Stimulated activated CD8-positive, alpha-beta memory T cell treated with anti-CD3 and anti-CD28 coated beads, Interleukin-2, amount 100 ng/mL, for 1 hour (primary cell): ENCODE measurements around the gene ARHGAP29.

ENCODE experiments used
- DNase-seq, 2 donors: peaks; one replicate each; pipeline ENCODE4 v3.0.0-alpha.2; 2020; ENCODE audit warnings: low read depth in 2 of 2

ARHGAP29 gene

GRCh38 chr1:94237291-94238226 lies at the start of gene ARHGAP29:
Gene ARHGAP29, minus strand, starts transcription at chr1:94237584. Its CDS starts 5,973 bp downstream, at chr1:94231611.
- peak in 1 of 2 donors; percentile 11 for DNase-seq

- DNase-seq: no peak
Measured at GRCh38 chr1:94286864-94287437, 49.6 kb upstream of the ARHGAP29 start.

- no peak for DNase-seq
Measured at GRCh38 chr1:94285031-94285654, 47.8 kb upstream of the ARHGAP29 start.

- DNase-seq: no peak
Measured at GRCh38 chr1:94284476-94284875, 47.1 kb upstream of the ARHGAP29 start.

- DNase-seq: no peak
Measured at GRCh38 chr1:94283462-94283861, 46.1 kb upstream of the ARHGAP29 start.

- no peak for DNase-seq
Measured at GRCh38 chr1:94282143-94282711, 44.8 kb upstream of the ARHGAP29 start.

GRCh38 chr1:94281361-94282142 lies 44.2 kb upstream of the ARHGAP29 start:
- no peak for DNase-seq

GRCh38 chr1:94280541-94280940 lies 43.2 kb upstream of the ARHGAP29 start:
- DNase-seq: no peak

- no peak for DNase-seq
Measured at GRCh38 chr1:94279462-94279861, 42.1 kb upstream of the ARHGAP29 start.

GRCh38 chr1:94279038-94279437 lies 41.7 kb upstream of the ARHGAP29 start:
- DNase-seq: no peak

- DNase-seq: no peak
Measured at GRCh38 chr1:94276988-94277434, 39.6 kb upstream of the ARHGAP29 start.

GRCh38 chr1:94275083-94275482 lies 37.7 kb upstream of the ARHGAP29 start:
- no peak for DNase-seq

- no peak for DNase-seq
Measured at GRCh38 chr1:94274561-94274960, 37.2 kb upstream of the ARHGAP29 start.

GRCh38 chr1:94273111-94273510 lies 35.7 kb upstream of the ARHGAP29 start:
- DNase-seq: no peak

- DNase-seq: no peak
Measured at GRCh38 chr1:94272388-94272787, 35.0 kb upstream of the ARHGAP29 start.

- DNase-seq: no peak
Measured at GRCh38 chr1:94271373-94271772, 34.0 kb upstream of the ARHGAP29 start.

GRCh38 chr1:94270801-94271203 lies 33.4 kb upstream of the ARHGAP29 start:
- DNase-seq: no peak

GRCh38 chr1:94269921-94270320 lies 32.5 kb upstream of the ARHGAP29 start:
- no peak for DNase-seq

GRCh38 chr1:94265906-94266305 lies 28.5 kb upstream of the ARHGAP29 start:
- DNase-seq: no peak

- DNase-seq: no peak
Measured at GRCh38 chr1:94265011-94265422, 27.6 kb upstream of the ARHGAP29 start.

- DNase-seq: no peak
Measured at GRCh38 chr1:94260635-94261387, 23.4 kb upstream of the ARHGAP29 start.
